Fibroblast of peridontal ligament (primary cell): ENCODE measurements around the gene STIM1.
"Not testable (repeated sequence)": the region's sequence is repeated elsewhere in the genome, so short reads cannot be mapped to it uniquely, and the experiment has no call there.

ENCODE experiments used
- DNase-seq: peaks from one replicate; pipeline ENCODE4 v3.0.0-alpha.2; 2010; ENCODE audit errors: extremely low read depth

The STIM1 gene

GRCh38 chr11:3855808-3856491 lies 486 bp downstream of the STIM1 start:
- DNase-seq, result no peak

GRCh38 chr11:3856856-3857553 lies 1.5 kb downstream of the STIM1 start:
- no peak for DNase-seq

DNA sequence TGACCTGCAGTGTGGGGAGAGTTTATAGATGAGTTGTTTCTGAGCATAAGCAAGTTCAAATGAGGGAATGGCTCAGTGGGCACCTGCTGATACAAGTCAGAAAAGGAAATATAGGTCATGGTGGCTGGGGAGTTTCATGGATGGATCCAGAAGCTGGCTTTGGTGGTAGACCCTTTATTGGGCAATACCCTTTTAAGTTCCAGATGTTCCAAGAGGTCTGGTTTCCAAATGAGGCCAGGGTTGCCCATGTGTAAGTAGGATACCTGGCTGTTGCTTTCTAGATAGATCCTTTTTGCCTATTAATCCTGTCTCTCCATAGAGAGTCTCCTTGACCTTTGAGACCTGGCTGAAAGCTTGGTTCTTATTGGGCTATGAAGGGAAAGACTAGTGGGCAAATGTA lies 2.2 kb downstream of the STIM1 start:
- no peak for DNase-seq

DNA sequence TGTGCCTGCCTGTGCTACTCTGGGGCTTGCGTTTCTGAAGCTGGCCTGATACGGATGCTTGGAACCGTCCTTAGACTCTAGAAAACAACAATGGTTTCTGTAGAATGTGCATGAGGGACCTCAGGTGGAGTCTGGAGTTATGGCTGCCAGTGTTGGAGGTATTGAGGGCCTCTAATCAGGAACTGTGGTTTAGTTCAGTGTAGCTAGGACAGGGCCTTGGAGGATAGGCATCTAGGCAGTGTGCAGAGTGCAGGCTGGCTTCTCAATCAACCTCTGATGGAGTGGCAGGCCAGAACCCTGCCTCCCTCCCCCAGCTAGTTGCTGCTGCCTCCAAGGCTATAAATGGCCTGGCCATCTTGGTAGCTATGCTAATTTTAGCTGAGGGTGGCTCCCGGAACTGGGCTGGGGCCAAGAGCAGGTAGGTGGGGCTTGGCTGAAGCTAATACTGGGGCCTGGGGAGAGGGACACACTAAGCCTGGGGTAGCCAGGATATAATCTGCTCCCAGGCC lies 4.0 kb downstream of the STIM1 start:
- DNase-seq, result no peak

DNA sequence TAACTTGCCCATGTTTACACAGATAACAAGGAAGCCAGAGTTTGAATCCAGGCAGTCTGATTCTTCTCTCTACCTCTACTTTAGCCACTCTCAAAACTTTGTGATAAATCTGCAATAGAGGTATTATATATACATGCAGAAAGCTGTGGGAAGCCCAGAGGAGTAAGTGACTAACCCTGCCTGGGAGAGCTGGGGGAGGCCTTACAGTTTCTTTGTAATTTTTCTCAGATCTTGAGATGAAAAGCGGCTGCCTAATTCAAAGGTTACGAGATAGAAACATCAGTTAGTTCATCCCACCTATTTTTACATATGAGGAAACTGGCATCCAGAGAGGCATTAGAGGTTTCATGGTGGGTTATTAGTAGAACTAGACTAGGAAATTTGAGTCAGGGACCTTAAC lies 4.9 kb downstream of the STIM1 start:
- no peak for DNase-seq

DNA sequence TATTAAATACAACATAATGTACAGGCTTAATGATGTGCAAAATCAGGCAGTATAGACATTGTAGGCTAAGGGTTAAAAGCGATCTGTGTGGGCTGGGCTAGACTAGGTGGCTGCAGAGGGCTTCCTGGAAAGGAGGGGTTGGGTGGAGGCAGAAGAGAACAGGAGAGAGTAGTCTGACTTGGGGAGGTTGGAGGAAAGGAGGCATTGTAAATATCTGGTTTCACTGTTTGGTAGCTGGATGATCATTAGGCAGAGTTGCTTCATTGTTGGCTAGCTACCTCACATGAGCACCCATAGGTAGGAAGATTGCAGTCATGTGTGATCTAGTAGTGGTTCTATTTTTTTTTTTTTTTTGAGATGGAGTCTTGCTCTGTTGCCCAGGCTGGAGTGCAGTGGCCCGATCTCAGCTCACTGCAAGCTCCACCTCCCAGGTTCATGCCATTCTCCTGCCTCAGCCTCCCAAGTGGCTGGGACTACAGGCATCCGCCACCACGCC lies 5.5 kb downstream of the STIM1 start:
- DNase-seq, result not testable (repeated sequence)

GRCh38 chr11:3861683-3862082 lies 6.2 kb downstream of the STIM1 start:
- DNase-seq, result peak; percentile 62

GRCh38 chr11:3865388-3866193 lies 10.1 kb downstream of the STIM1 start:
- peak; percentile 70 for DNase-seq

- no peak for DNase-seq
These were observed 10.7 kb downstream of the STIM1 start for GRCh38 chr11:3866206-3866605.

DNA sequence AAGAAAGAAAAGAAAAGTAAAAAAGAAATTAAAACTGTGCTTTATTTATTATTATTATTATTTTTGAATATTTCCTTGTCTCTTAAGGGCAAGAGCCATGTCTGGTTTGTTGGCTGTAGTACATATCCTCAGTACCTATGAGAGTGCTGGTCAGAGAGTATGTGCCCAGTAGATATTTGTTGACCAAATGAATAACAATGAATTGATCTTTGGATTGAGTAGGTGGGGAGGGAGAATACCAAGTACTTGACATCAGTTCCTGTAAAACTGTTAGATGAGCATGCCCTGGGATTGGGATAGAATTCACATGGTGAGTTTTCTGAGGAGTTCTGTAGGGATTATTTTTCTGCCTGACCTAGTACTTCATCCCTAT lies 11.4 kb downstream of the STIM1 start:
- DNase-seq, result no peak

DNA sequence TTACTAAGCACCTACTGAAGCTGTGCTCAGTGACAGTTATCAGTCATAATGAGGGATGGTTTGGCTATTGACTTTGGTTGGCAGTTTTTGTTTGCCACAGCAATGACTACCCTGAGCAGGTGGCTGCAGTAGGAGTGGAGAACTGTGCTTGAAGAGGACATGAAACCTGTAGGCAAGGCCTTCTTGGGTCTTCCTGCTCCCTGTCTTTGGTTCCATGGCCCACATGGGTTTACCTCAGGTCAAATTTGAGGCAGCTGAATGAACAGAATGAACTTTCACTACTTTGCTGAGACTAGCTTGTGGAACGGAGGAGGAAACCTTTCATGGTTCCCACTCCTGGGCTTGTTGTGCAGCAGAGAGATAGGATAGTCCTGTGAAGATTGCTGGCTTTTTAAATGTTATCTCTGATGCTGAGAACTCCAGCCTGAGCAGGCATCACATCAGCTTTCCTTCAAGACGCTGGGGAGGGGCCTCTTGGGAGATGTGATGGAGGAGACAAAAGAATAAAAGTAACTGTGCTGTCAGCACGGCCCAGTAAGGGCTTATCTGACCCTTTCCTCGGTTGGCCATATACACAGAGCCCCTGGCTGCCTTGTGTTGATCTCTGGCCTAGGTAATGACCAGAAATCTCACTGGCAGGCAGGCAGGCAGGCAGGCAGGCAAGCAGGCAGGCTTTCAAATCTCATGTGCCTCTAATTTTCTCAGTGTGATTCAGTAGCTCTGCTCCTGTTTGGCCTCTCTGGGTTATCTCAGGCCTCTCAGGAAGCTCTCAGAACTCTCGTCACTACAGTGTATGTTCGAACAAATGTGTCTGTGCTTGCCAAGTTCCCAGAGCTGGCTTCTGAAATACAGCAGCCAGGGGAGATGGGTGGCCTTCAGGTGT lies 12.0 kb downstream of the STIM1 start:
- no peak for DNase-seq

GRCh38 chr11:3873712-3874349 lies 18.4 kb downstream of the STIM1 start:
- DNase-seq, result no peak

DNA sequence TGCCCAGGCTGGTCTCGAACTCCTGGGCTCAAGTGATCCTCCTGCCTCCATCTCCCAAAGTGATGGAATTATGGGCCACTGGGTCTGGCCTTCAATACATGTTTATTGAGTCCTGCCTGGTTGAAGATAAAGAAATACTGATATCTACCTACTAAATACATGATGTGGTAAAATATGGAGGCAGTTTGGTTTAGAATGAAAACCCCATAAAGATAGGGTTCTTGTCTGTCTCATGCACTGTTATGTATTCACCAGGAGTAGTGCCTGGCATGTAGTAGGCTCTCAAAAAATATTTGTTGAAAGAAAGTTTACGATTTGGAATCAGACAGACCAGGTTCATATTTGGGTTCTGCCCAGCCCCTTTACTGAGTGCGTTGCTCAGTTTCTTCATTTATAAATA lies 21.1 kb downstream of the STIM1 start:
- no peak for DNase-seq

DNA sequence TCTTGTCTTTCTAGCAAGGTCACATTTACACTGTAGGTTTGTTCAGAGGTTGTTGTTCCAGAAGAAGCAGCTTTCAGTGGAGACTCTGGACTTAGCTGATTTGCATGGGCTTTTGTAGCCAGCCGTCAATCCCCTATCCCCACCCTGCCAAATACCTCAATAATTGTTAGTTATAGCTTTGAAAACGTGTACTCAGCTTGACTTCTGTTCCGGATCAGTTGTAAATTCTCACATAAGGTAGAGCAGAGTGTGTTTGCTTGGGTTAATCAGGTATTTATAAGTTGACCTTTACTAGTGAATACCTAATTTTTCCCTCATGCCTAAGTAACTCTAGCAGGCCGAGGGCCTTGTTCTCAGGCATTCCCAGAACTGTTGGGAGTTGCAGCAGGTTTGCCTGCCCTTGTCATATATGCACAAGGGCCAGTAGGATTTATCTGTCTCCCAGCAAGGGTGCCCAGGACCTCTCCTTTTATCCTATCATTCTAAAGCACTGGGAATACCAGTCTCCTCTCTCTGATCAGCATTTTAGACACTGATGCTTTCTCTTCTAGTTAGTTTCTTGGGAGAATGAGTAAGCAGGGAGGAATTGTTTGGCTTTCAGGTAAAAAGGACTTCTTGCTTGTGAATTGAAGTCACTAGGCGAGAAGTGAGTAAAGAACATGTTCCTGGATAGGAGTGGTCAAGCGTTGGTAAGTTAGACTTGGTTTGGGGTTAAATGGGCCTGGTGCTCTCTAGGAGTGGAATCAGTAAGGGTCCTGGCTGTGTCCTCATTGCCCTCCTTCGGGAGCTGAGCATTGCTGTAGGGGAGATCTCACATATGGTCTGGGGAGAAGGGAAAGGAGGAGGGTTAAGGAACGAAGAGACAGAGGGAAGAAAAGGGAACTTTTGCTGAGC lies 22.1 kb downstream of the STIM1 start:
- no peak for DNase-seq

DNA sequence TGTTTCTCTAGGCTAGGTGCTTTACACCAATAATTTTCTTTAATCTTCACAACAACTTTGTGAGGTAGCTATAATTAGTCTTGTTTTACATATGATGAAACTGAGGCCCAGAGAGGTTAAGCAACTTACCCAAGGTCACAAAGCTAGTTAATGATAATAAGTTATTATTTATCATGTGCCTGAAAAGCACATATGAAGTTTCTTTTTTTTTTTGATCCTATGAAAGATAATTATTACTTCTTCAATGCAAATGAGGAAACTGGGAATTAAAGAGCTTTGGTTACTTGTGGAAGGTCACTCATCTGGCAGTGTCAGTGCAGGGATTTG lies 22.8 kb downstream of the STIM1 start:
- no peak for DNase-seq

DNA sequence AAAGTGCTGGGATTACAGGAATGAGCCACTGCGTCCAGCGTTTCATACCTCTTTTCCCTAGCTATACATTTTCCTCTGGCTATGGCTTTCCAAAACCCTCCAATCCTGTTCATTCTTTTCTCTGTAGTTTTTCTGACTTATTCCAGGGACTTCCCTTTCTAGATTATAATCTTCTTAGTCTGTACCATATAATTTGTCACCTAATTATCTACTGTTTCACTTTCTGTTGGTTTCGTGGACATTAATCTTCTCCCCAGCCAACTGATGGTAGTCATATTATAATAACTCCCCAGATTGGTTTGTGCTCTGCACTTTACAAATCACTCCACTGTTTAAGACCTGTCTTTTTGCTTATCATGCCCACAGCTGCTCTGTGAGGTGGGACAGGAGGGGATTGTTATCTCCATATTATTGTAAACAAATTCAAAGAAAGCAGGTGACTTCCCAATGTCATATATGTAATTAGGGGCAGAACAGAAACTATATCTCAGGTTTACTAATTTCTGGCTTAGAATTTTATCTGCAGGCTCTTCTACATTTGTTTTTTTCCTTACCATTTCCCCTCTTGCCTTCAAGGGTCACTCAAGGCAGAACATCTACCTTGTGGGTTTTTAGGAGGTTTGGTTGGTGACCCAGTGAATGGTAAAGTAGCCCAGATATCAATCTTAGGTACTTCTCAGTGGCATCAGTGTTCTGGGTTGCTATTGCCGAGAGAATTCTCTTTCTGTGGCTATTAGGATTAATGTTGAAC lies 23.9 kb downstream of the STIM1 start:
- DNase-seq, result no peak

- no peak for DNase-seq
These were observed 24.6 kb downstream of the STIM1 start for GRCh38 chr11:3879967-3880542.

DNA sequence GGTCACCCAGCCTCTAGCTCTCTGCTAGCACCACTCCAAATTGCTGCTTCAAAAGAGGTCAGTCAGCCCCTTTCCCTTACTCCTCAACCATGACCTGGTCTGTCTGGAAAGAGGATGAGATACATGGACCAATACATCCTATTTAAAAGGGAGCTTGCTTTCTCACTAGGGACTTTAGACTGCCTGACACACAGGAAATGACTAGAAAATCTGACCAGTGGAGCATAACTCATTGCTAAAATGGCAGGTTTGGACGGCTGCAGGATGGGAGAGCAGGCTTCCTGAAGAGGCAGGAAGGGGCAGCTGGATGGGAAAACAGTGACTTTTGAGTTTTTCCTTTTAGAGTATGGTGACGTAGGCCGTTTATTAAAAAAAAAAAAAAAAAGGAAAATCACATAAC lies 25.3 kb downstream of the STIM1 start:
- peak; percentile 28 for DNase-seq

DNA sequence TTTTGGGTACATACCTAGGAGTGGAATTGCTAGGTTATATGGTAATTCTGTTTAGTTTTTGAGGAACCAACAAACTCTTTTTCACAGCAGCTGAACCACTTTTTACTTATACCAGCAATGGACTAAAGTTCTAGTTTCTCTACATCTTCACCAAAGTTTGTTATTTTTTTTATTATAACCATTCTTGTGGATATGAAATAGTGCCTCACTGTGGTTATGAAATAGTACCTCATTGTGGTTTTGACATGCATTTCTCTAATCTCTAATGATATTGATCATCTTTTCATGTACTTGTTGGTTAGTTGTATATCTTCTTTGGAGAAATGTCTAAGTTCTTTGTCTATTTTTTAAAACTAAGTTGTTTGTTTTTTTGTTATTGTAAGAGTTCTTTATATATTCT lies 27.2 kb downstream of the STIM1 start:
- DNase-seq, result peak; percentile 37
